Head of caudate nucleus (tissue), 42 donors: ENCODE measurements around the gene ZNF488.

Experiments
- DNase-seq, 42 donors: peaks; one replicate each; pipeline versions ENCODE4 v3.0.0 to v3.0.0-alpha.2; 2020 to 2021; ENCODE audit warnings: mixed read lengths in 7 of 42
- intact Hi-C: fragments of 100-400 bp; cut with DNase I; formaldehyde crosslinking; loops from one replicate; pipeline ENCODE4 v1.15.0; 2022

The ZNF488 gene

DNA sequence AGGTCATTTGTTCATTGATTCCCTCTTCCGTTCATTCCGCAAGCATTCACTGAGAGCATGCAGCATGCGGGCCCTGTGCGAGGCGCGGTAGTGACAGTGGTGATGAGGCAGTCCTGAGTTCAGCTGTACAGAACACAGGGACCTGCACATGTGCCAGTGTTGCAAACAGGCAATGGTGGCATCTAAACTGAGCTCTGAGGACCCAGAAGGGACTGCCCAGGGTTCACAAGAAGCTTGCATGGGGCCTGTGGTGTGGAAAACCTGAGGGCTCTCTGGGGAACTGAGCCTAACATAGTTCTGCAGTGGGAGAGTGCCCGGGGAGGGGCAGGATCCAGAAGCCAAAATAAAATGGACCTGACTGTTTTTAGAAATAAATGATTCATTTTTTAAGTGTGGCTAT lies 13.2 kb downstream of the ZNF488 start:
- DNase-seq, result peak in 19 of 42 donors; percentile 1 to 36 (median 9)
- intact Hi-C loops, result no loop called here

- peak in 19 of 42 donors; percentile 1 to 29 (median 6) for DNase-seq
- intact Hi-C loops, result no loop called here
Observed at GRCh38 chr10:47370015-47370767, 13.9 kb downstream of the ZNF488 start.

- intact Hi-C loops, result no loop called here
- peak in 14 of 42 donors; percentile 1 to 29 (median 8) for DNase-seq
Observed at GRCh38 chr10:47369251-47369894, 14.7 kb downstream of the ZNF488 start.

GRCh38 chr10:47368431-47369180 lies 15.5 kb downstream of the ZNF488 start:
- intact Hi-C loops, result no loop called here
- peak in 15 of 42 donors; percentile 2 to 40 (median 10) for DNase-seq

DNA sequence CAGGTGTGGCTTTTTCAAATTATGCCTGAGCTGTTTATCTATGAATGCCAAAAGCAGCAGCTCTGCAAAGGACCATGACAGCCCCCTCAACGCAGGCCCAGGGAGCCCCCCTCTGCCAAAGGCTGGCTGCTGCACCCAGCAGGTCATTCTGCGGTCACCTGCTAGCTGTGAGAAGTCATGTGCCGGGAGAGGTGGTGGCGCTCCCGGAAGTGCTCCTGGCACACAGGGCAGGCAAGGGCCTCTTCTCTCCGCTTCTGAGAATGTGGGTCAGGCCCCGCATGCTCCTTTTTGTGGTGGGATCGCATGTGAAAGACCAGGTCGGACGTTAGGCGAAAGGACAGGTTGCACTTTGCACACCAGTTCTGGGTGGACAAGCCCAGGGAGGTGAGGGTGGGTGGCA lies 16.4 kb downstream of the ZNF488 start:
- peak in 9 of 42 donors; percentile 1 to 29 (median 9) for DNase-seq
- intact Hi-C loops, result no loop called here

GRCh38 chr10:47366731-47367460 lies 17.2 kb downstream of the ZNF488 start:
- intact Hi-C loops, result no loop called here
- peak in 6 of 42 donors; percentile 4 to 19 (median 6) for DNase-seq

- intact Hi-C loops, result no loop called here
- DNase-seq, result peak in 9 of 42 donors; percentile 6 to 37 (median 10)
Observed at GRCh38 chr10:47366181-47366631, 17.9 kb downstream of the ZNF488 start.

GRCh38 chr10:47365431-47366180 lies 18.5 kb downstream of the ZNF488 start:
- intact Hi-C loops, result no loop called here
- peak in 8 of 42 donors; percentile 5 to 27 (median 6) for DNase-seq

DNA sequence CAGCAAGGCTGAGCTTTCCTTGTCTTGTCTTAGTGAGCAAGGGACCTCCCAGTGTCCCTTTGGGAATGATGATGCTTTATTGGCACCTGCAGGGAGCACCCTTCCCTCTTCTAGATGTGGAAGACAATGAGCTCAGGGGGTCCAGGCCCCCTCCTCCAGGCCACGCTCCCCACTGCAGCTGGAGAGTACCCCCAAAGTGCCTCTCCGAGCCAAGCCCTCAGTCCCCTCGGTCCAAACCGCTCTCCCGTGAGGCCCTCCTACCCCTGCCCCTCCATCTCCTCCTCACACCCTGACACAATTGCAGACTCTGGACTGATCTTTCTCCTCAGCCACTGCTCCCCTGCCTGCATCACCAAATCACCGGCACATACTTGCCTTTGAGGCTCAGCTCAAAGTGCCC lies 19.2 kb downstream of the ZNF488 start:
- intact Hi-C loops, result no loop called here
- DNase-seq, result peak in 2 of 42 donors; percentile 7 to 30

GRCh38 chr10:47364366-47364765 lies 19.7 kb downstream of the ZNF488 start:
- peak in 1 of 42 donors; percentile 4 for DNase-seq
- intact Hi-C loops, result no loop called here

DNA sequence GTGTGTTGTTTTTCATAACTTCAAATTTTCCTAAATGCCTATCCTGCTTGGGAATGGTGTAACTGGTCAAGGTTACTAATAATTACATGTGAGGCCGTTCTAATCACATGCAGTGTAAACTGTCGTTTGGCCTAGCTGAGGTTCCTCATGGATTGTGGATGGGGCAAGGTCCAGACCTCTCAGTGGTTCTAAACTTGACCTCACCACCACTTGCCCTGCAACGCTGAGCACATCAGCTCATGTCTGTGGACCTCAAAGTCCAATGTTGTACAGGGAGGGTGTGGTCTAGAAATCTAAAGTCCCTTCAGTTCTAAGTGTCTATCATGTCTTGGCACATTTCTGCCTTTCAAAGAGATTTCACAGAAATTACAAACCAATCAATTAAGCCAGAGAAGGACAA lies 20.3 kb downstream of the ZNF488 start:
- intact Hi-C loops, result no loop called here
- peak in 1 of 42 donors; percentile 1 for DNase-seq

- intact Hi-C loops, result no loop called here
- DNase-seq, result peak in 5 of 42 donors; percentile 2 to 34 (median 16)
Observed at GRCh38 chr10:47362199-47362598, 21.9 kb downstream of the ZNF488 start.

GRCh38 chr10:47361293-47361692 lies 22.8 kb downstream of the ZNF488 start:
- peak in 39 of 42 donors; percentile 36 to 89 (median 72) for DNase-seq
- intact Hi-C loops, result no loop called here

DNA sequence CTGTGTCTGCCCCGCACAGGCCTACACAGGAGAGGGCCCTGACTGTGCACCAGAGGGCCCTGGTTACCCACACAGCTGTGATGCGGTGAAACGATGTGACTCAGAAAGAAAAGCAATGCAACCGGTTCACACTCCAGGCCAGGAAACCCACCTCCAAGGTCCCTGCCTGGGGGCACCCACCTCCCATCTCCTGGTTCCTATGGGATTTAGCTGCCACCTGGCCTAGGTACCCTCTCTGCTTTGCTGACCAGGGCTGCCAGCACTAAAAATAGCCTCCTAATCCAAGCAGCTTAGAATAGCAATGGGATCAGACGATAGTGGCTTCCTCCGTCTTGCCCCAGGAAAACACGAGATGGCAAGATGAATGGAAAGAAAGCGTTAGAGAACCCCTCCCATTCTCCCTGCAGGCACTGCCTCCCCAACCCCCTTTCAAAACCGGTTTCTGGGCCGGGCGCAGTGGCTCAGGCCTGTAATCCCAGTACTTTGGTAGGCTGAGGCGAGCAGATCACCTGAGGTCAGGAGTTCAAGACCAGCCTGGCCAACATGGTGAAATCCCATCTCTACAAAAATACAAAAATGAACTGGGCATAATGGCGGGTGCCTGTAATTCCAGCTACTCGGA lies 23.6 kb downstream of the ZNF488 start:
- peak in 4 of 42 donors; percentile 9 to 39 (median 16) for DNase-seq
- intact Hi-C loops, result no loop called here

GRCh38 chr10:47359626-47360418 lies 24.3 kb downstream of the ZNF488 start:
- intact Hi-C loops, result no loop called here
- DNase-seq, result peak in 6 of 42 donors; percentile 7 to 38 (median 25)

DNA sequence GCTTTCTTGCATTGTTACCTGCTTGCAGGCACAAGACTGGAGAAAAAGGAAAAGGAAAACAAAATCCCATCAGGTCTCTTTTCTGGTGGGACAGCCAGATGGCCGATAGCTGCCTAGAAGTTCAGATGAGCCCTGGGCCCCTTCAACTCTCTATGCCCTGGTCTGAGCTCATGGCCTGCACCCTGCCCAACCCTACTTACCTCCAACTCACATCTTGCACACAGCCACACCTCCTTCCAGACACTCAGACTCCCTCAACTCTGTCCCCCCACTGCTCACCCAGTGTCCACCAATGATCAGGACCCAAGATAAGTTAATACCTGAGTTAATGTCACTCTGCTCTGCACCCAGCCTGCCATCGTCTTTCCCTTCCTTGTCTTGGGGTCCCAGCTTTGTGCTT lies 25.0 kb downstream of the ZNF488 start:
- DNase-seq, result peak in 4 of 42 donors; percentile 2 to 19 (median 7)
- intact Hi-C loops, result no loop called here

- DNase-seq, result peak in 5 of 42 donors; percentile 6 to 31 (median 14)
- intact Hi-C loops, result no loop called here
Observed at GRCh38 chr10:47358457-47358856, 25.6 kb downstream of the ZNF488 start.
